Measurements from ENCODE around the gene SEMA4C. TPM values are rescaled to one million over a fixed set of nuclear protein-coding genes. Genes with fewer than 3 reads are reported as not detected.

Gene SEMA4C
- total and polyA plus RNA-seq, 8 donors: 25.9 to 60.2 (median 43.9) TPM

DNA sequence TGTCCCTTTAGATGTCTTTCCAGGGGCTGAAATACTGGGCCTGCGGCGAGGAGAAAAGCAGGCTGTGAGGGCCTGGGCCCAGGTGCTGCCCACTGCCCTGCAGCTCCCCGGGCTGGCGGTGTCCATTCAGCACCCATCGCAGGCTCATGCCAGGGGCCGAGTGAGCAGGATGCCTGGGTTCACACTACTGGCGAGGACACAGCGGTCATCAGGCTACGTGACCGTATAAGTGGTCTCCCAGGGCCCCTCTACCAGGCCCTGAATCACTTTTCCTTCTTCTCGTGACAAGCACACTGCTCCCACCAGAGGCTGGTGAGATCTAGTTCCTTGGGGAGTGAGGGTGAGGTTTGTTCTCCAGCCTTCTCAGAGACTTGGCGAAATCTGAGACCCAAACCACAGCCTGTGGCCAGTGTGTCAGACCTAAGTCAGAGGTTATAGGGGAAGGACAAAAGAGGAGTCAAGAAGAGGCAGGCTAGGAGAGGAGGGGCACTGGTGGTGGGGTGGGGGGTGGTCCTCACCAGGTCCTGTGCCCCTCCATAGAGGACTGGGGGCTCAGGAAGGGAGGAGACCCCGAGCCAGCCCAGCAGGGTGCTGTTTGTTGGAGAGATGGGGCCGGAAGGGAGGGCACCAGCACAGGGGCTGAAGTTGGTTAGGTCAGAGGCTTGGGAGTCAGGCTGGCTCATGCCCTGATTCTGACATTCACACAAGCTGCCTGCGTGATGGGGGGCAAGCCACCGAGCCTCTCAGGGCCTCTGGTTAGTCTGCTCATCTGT is 6.6 kb upstream of the SEMA4C start:
- TF ChIP-seq, protein P1, sequence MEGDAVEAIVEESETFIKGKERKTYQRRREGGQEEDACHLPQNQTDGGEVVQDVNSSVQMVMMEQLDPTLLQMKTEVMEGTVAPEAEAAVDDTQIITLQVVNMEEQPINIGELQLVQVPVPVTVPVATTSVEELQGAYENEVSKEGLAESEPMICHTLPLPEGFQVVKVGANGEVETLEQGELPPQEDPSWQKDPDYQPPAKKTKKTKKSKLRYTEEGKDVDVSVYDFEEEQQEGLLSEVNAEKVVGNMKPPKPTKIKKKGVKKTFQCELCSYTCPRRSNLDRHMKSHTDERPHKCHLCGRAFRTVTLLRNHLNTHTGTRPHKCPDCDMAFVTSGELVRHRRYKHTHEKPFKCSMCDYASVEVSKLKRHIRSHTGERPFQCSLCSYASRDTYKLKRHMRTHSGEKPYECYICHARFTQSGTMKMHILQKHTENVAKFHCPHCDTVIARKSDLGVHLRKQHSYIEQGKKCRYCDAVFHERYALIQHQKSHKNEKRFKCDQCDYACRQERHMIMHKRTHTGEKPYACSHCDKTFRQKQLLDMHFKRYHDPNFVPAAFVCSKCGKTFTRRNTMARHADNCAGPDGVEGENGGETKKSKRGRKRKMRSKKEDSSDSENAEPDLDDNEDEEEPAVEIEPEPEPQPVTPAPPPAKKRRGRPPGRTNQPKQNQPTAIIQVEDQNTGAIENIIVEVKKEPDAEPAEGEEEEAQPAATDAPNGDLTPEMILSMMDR (IDR thresholded peaks at IDR 0.05): no peak
- peaks cover 0 to 45% of the 10 kb centered on the region in 2 donors for H3K27me3 ChIP-seq
- H3K9me3 ChIP-seq: no peaks in the 10 kb centered on the region
- DNase-seq (no peak), ATAC-seq (no peak)
- intact Hi-C loops (cut with DNase I): no loop called here
- no peak overlapping the region for H3K27ac ChIP-seq
- peaks cover 0 to 32% of the 10 kb centered on the region in 2 donors for H3K4me1 ChIP-seq
- H3K4me3 ChIP-seq: no peak overlapping the region
- no peaks in the 10 kb centered on the region for H3K36me3 ChIP-seq

DNA sequence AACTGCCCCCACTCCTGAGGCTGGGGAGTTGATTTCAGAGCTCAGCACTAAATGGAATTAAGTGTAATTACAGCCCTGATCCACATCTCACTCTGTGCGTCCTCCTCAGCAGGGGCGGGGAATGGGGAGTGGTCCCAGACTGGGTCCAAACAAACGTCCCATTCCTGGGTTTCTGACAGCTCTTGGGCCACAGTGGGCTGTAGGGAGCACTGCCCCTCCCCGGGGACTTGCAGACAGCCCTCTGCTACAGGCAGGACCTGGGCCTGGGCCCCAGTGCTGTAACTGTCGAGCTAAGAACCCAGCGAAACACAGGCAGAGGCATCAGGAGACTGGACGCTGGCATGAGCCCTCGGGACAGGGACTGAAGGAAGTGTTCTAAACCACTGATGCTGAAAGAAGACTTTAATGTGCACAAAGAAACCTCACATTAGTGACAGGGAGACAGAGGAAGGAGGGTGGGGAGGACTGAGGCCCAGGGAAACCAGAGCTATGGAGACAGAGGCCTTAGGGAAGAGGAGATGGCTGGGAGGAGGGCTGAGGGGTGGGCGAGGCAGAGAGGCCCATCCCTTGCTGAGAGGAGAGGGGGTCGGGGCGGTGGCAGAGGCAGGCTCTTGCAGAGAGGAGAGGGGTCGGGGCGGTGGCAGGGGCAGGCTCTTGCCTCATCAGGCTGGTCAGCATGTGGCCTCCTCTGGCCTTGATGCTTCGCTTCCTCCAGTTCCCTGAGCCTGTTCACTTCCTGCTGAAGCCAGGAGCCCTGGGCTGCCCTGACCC is 5.8 kb upstream of the SEMA4C start:
- H3K36me3 ChIP-seq: no peaks in the 10 kb centered on the region
- TF ChIP-seq, protein P1 (IDR thresholded peaks at IDR 0.05): no peak
- H3K27ac ChIP-seq: no peak overlapping the region
- no peak overlapping the region for H3K4me3 ChIP-seq
- intact Hi-C loops (cut with DNase I): no loop called here
- ATAC-seq (no peak), DNase-seq (no peak)
- H3K4me1 ChIP-seq: peaks cover 5 to 32% of the 10 kb centered on the region in 2 donors
- H3K9me3 ChIP-seq: no peaks in the 10 kb centered on the region
- peaks cover 0 to 52% of the 10 kb centered on the region in 2 donors for H3K27me3 ChIP-seq

DNA sequence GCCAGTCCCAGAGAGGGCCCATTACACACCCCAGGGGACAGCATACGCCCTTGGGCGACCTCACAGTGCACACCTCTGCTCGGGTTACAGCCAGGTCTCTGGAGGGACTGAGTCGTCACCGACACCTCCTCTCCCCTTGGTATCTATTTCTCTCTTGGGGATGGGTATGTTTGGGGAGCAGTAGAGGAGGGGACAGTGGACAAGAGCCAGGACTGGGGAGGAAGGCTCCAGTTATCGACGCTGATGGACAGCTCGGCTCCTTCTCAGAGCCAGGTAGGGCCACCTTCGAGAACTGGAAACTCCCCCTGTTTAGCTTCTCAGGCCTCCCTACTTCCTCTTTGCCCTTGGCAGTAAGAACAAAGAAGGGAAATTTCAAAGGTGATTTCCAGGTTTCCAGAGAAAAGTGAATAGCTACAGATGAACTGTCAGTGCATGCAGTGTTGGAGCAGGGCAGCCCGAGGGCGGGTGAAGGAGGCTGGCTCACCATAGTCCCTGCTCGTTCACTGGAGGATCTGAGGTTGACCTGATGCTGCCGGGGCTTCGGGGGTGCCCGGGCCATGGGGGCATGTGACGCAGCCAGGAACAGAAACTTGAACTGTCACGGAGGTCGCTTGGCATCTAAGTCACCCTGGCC is 4.4 kb upstream of the SEMA4C start:
- Histone ChIP-seq H3K9me3 (no peaks in the 10 kb centered on the region), H3K36me3 (no peaks in the 10 kb centered on the region), H3K4me1 (peaks cover 7 to 44% of the 10 kb centered on the region in 2 donors), H3K27ac (peak overlapping the region in 1 of 2 donors; percentile 55), H3K27me3 (peaks cover 0 to 66% of the 10 kb centered on the region in 2 donors), H3K4me3 (no peak overlapping the region)
- intact Hi-C loops (cut with DNase I): no loop called here
- DNase-seq: peak in 1 of 4 donors; percentile 65
- ATAC-seq: no peak
- TF ChIP-seq, protein P1 (IDR thresholded peaks at IDR 0.05): no peak

DNA sequence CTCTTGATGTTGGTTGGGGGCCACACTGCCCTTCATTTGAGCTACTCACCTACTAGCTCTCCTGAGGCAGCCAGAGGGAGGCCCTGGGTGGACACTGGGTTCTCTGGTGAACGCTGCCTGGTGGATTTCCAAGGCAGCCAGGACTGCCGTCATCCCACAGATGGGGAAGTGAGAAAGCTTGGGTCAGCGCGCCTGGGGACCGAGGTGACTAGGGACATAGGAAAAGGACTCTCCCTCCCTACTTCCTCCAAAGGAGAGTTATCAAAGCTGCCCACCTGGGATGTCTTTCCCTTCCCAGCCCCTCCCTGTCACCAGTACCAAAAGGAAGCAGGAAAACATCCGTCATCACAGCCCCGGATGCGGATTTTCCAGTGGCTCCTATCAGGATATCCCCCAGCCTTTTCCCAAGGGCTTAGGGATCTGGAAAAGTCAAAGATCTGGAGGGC is 3.8 kb upstream of the SEMA4C start:
- TF ChIP-seq, protein P1 (IDR thresholded peaks at IDR 0.05): no peak
- Histone ChIP-seq H3K27ac (peak overlapping the region in 1 of 2 donors; percentile 55), H3K9me3 (no peaks in the 10 kb centered on the region), H3K4me3 (no peak overlapping the region), H3K4me1 (peaks cover 7 to 50% of the 10 kb centered on the region in 2 donors), H3K36me3 (no peaks in the 10 kb centered on the region), H3K27me3 (peaks cover 0 to 72% of the 10 kb centered on the region in 2 donors)
- no peak for ATAC-seq
- peak in 1 of 4 donors; percentile 84 for DNase-seq
- intact Hi-C loops (cut with DNase I): no loop called here
